ENCODE results near the gene MIEF2.

- no peak for TF ChIP-seq CTCF (IDR thresholded peaks at IDR 0.05)
- no peak for TF ChIP-seq POLR2A (IDR thresholded peaks at IDR 0.05)
Measured at GRCh38 chr17:18261146-18261515, 669 bp downstream of the MIEF2 start.
